HCT116 (cell line): ENCODE measurements around the gene GRID2. TPM values are rescaled to one million over a fixed set of nuclear protein-coding genes. Genes with fewer than 3 reads are reported as not detected.

Experiments
- ATAC-seq: fragments of 200-7000 bp; cut with Tn5 transposase; 2 replicates; pipeline ENCODE4 v1.9.1; 2020; ENCODE audit warnings: mild to moderate bottlenecking, moderate library complexity
- BruUV-seq: library from RNA; stranded (reverse); fragments of 400-500 nt; replicated peaks from 2 replicates; lab custom pipeline; 2021; lab: Mats Ljungman, UMichigan
- CTCF ChIA-PET: fragments of 300-600 bp; sonication (Branson Sonifier 250); formaldehyde crosslinking; loops from one replicate; lab custom pipeline; 2021; ENCODE audit warnings: antibody characterized with exemption; lab: Charles Lee
- POLR2A ChIA-PET: fragments of 300-600, 350-600 bp; sonication (Branson Sonifier 250); formaldehyde crosslinking; loops from one replicate; lab custom pipeline; 2021; ENCODE audit warnings: antibody characterized with exemption; lab: Charles Lee
- RAD21 ChIA-PET, 2 experiments: fragments of 300-600 bp; sonication (Branson Sonifier 250); formaldehyde crosslinking; loops; one replicate each; lab custom pipeline; 2023; ENCODE audit warnings: low total read pairs in 2 of 2; ENCODE audit not compliant: uncharacterized antibody in 2 of 2, unreplicated experiment in 2 of 2, low non-redundant PET in 1 of 2; lab: Charles Lee
- DNase-seq: peaks from one replicate; pipeline ENCODE4 v3.0.0-alpha.2; 2010; ENCODE audit warnings: low read depth, low spot score
- H2AFZ ChIP-seq: fragments of 200-600 bp; shearing (Covaris generic), sonication (generic); 2 replicates; pipeline ENCODE4 v1.6.1; 2017; ENCODE audit warnings: low read depth, mixed run types, mixed read lengths, antibody characterized with exemption, low read length; ENCODE audit not compliant: poor library complexity, severe bottlenecking
- H3K27ac ChIP-seq: 2 replicates; pipeline ENCODE4 v1.5.1; 2012; ENCODE audit warnings: low read depth, low read length
- H3K27me3 ChIP-seq: fragments of 200-600 bp; sonication (generic); 2 replicates; pipeline ENCODE4 v1.6.1; 2016; ENCODE audit warnings: mixed run types, low read length, mixed read lengths; ENCODE audit not compliant: insufficient read depth
- H3K36me3 ChIP-seq, 2 experiments: fragments of 200-500 bp in 1 of 2; fragments of 200-600 bp in 1 of 2; sonication (Bioruptor generic) in 1 of 2; sonication (generic) in 1 of 2; 2 replicates each; pipeline versions ENCODE4 v1.5.1 to v1.6.1; 2014 to 2016; ENCODE audit warnings: low read length in 2 of 2, inconsistent platforms in 1 of 2, mixed read lengths in 1 of 2, mixed run types in 1 of 2; ENCODE audit not compliant: insufficient read depth in 2 of 2, control insufficient read depth in 1 of 2
- H3K4me1 ChIP-seq, 2 experiments: fragments of 200-600 bp in 1 of 2; sonication (generic) in 1 of 2; 2 replicates each; pipeline versions ENCODE4 v1.5.1 to v1.6.1; 2012 to 2017; ENCODE audit warnings: low read length in 2 of 2, inconsistent platforms in 1 of 2, mild to moderate bottlenecking in 1 of 2, mixed read lengths in 1 of 2, mixed run types in 1 of 2, moderate library complexity in 1 of 2; ENCODE audit not compliant: insufficient read depth in 2 of 2, control insufficient read depth in 1 of 2
- H3K4me2 ChIP-seq: fragments of 200-600 bp; sonication (generic); 2 replicates; pipeline ENCODE4 v1.6.1; 2017; ENCODE audit warnings: mixed run types, low read length, mixed read lengths
- H3K4me3 ChIP-seq, 2 experiments: fragments of 200-600 bp in 1 of 2; sonication (generic) in 1 of 2; replicated peaks in 1 of 2; 2 replicates each; pipeline ENCODE4 v1.5.1; 2011 to 2016; ENCODE audit warnings: low read length in 2 of 2, control low read depth in 1 of 2, low read depth in 1 of 2, mild to moderate bottlenecking in 1 of 2, mixed read lengths in 1 of 2, mixed run types in 1 of 2
- H3K79me2 ChIP-seq: fragments of 200-600 bp; sonication (generic); 2 replicates; pipeline ENCODE4 v1.6.1; 2017; ENCODE audit warnings: mild to moderate bottlenecking, mixed run types, low read length, moderate library complexity, mixed read lengths; ENCODE audit not compliant: insufficient read depth
- H3K9ac ChIP-seq: fragments of 200-600 bp; sonication (generic); 2 replicates; pipeline ENCODE4 v1.6.1; 2016; ENCODE audit warnings: low read length, mixed read lengths
- H3K9me2 ChIP-seq: fragments of 200-600 bp; sonication (generic), shearing (Covaris generic); 2 replicates; pipeline ENCODE4 v1.6.1; 2017; ENCODE audit warnings: mixed run types, mild to moderate bottlenecking, moderate library complexity; ENCODE audit not compliant: insufficient read depth
- H3K9me3 ChIP-seq, 2 experiments: fragments of 200-500 bp in 1 of 2; fragments of 200-600 bp in 1 of 2; sonication (Bioruptor generic) in 1 of 2; sonication (generic) in 1 of 2; 2 replicates each; pipeline ENCODE4 v1.6.1; 2014 to 2017; ENCODE audit warnings: low read length in 2 of 2, mixed read lengths in 2 of 2, inconsistent platforms in 1 of 2, low read depth in 1 of 2, mild to moderate bottlenecking in 1 of 2, mixed run types in 1 of 2, moderate library complexity in 1 of 2; ENCODE audit not compliant: control insufficient read depth in 1 of 2, insufficient read depth in 1 of 2
- H4K20me1 ChIP-seq: fragments of 200-600 bp; sonication (generic), shearing (Covaris generic); 2 replicates; pipeline ENCODE4 v1.6.1; 2017; ENCODE audit warnings: mixed run types, mild to moderate bottlenecking, moderate library complexity; ENCODE audit not compliant: insufficient read depth
- CBX3 ChIP-seq: IDR thresholded peaks from 2 replicates; pipeline ENCODE4 v1.6.1; 2012; ENCODE audit warnings: low read depth
- CEBPB ChIP-seq: IDR thresholded peaks from 2 replicates; pipeline ENCODE4 v1.6.1; 2012; ENCODE audit warnings: low read depth
- CTCF ChIP-seq, 3 experiments: fragments of 200-600 bp in 1 of 3; sonication (generic) in 1 of 3; IDR thresholded peaks in 2 of 3; conservative IDR thresholded peaks in 1 of 3; 2 replicates each; pipeline ENCODE4 v1.5.1; 2012 to 2017; ENCODE audit warnings: low read depth in 2 of 3, low read length in 2 of 3, antibody characterized with exemption in 1 of 3, borderline replicate concordance in 1 of 3, control low read depth in 1 of 3, mild to moderate bottlenecking in 1 of 3, mixed read lengths in 1 of 3, mixed run types in 1 of 3, moderate library complexity in 1 of 3; ENCODE audit not compliant: insufficient read depth in 1 of 3
- ELF1 ChIP-seq: IDR thresholded peaks from 2 replicates; pipeline ENCODE4 v1.6.1; 2012; ENCODE audit warnings: low read depth, borderline replicate concordance
- EZH2phosphoT487 ChIP-seq: fragments of 200-600 bp; IDR thresholded peaks from 2 replicates; pipeline ENCODE4 v1.6.1; 2018; ENCODE audit warnings: antibody characterized with exemption, borderline replicate concordance
- FOSL1 ChIP-seq: IDR thresholded peaks from 2 replicates; pipeline ENCODE4 v1.6.1; 2012; ENCODE audit warnings: low read depth
- JUND ChIP-seq: IDR thresholded peaks from 2 replicates; pipeline ENCODE4 v1.6.1; 2012
- MAX ChIP-seq: IDR thresholded peaks from 2 replicates; pipeline ENCODE4 v1.6.1; 2012
- POLR2A ChIP-seq: IDR thresholded peaks from 2 replicates; pipeline ENCODE4 v1.7.0; 2011; ENCODE audit warnings: borderline replicate concordance; ENCODE audit not compliant: insufficient read depth, insufficient read length; ENCODE audit errors: extremely low read depth
- RAD21 ChIP-seq: IDR thresholded peaks from 2 replicates; pipeline ENCODE4 v1.6.1; 2012; ENCODE audit warnings: low read depth, mild to moderate bottlenecking
- SIN3A ChIP-seq: IDR thresholded peaks from 2 replicates; pipeline ENCODE4 v1.6.1; 2012; ENCODE audit warnings: low read depth
- TCF7L2 ChIP-seq: IDR thresholded peaks from 2 replicates; pipeline ENCODE4 v1.7.0; 2011; ENCODE audit warnings: borderline replicate concordance, inconsistent platforms; ENCODE audit not compliant: insufficient read depth, insufficient read length; ENCODE audit errors: extremely low read depth
- YY1 ChIP-seq: IDR thresholded peaks from 2 replicates; pipeline ENCODE4 v1.6.1; 2011; ENCODE audit warnings: low read length, low read depth, moderate library complexity, mild to moderate bottlenecking; ENCODE audit not compliant: insufficient replicate concordance; ENCODE audit errors: extremely low read depth
- ZFX ChIP-seq: fragments of 450-650 bp; IDR thresholded peaks from 2 replicates; pipeline ENCODE4 v1.6.1; 2017
- ZNF274 ChIP-seq: fragments of 200-500 bp; sonication (Bioruptor generic); IDR thresholded peaks from 2 replicates; pipeline ENCODE4 v1.6.1; 2014; ENCODE audit warnings: mild to moderate bottlenecking, low read depth, low read length, inconsistent platforms
- intact Hi-C: fragments of 100-400 bp; cut with micrococcal nuclease; formaldehyde crosslinking; loops from 2 replicates; pipeline ENCODE4 v1.10.0; 2022
- total RNA-seq: library from RNA; stranded (reverse); gene quantifications from one replicate; pipeline ENCODE4 v1.2.1, GENCODE V29; 2021; ENCODE audit not compliant: unreplicated experiment

Gene GRID2
- total RNA-seq, 1 experiment from 2014 or later = not detected

GRCh38 chr4:93084599-93085305 lies 781.0 kb downstream of the GRID2 start:
- Histone ChIP-seq H3K4me1 (no peaks in the 10 kb centered on the region), H3K27ac (no peak overlapping the region), H3K79me2 (no peaks in the 10 kb centered on the region), H3K9me3 (no peaks in the 10 kb centered on the region), H3K9me2 (no peaks in the 10 kb centered on the region), H4K20me1 (no peaks in the 10 kb centered on the region), H3K4me3 (no peak overlapping the region), H3K36me3 (no peaks in the 10 kb centered on the region), H3K4me2 (no peak overlapping the region), H2AFZ (no peak overlapping the region), H3K9ac (no peak overlapping the region), H3K27me3 (no peaks in the 10 kb centered on the region)
- intact Hi-C loops = no loop called here
- CTCF ChIA-PET = no interaction called here
- BruUV-seq = no TSS peak
- RAD21 ChIA-PET = no interaction called here
- TF ChIP-seq ZNF274 = no peak
- TF ChIP-seq CBX3 = no peak
- TF ChIP-seq RAD21 = no peak
- TF ChIP-seq TCF7L2 = no peak
- TF ChIP-seq YY1 = no peak
- no peak for TF ChIP-seq CTCF (IDR thresholded peaks at IDR 0.05 in 2 of 3, conservative IDR thresholded peaks at IDR 0.05 in 1 of 3; ENCODE audit: borderline replicate concordance in 1 of 3, insufficient read depth in 1 of 3, low read depth in 2 of 3, low read length in 2 of 3)
- no peak for TF ChIP-seq FOSL1
- TF ChIP-seq JUND = no peak
- TF ChIP-seq MAX = no peak
- no peak for TF ChIP-seq SIN3A
- no peak for TF ChIP-seq ELF1
- no peak for TF ChIP-seq CEBPB
- TF ChIP-seq EZH2phosphoT487 = no peak
- no peak for TF ChIP-seq ZFX
- no peak for TF ChIP-seq POLR2A
- POLR2A ChIA-PET = no interaction called here
- DNase-seq (no peak), ATAC-seq (no peak)
